Fibroblast of villous mesenchyme (primary cell): ENCODE data around the gene IZUMO1. TPM values are rescaled to one million over a fixed set of nuclear protein-coding genes. Genes with fewer than 3 reads are reported as not detected.
"Not testable (repeated sequence)": the region's sequence is repeated elsewhere in the genome, so short reads cannot be mapped to it uniquely, and the experiment has no call there.

ENCODE experiments used
- DNase-seq: peaks from one replicate; pipeline ENCODE4 v3.0.0-alpha.2; 2010; ENCODE audit warnings: low read depth
- H3K4me3 ChIP-seq: 2 replicates; pipeline ENCODE4 v1.5.1; 2011; ENCODE audit warnings: low read depth, mild to moderate bottlenecking, low read length
- CTCF ChIP-seq: IDR thresholded peaks from 2 replicates; pipeline ENCODE4 v1.5.1; 2012; ENCODE audit warnings: low read depth, mild to moderate bottlenecking, low read length; ENCODE audit not compliant: insufficient read depth
- total RNA-seq: library from RNA; depleted of rRNA; stranded (reverse); fragments of >200 nt; gene quantifications from 2 replicates; pipeline ENCODE4 v1.2.3, GENCODE V29; 2012

The IZUMO1 gene
- total RNA-seq, 1 donor: under 0.01 TPM

DNA sequence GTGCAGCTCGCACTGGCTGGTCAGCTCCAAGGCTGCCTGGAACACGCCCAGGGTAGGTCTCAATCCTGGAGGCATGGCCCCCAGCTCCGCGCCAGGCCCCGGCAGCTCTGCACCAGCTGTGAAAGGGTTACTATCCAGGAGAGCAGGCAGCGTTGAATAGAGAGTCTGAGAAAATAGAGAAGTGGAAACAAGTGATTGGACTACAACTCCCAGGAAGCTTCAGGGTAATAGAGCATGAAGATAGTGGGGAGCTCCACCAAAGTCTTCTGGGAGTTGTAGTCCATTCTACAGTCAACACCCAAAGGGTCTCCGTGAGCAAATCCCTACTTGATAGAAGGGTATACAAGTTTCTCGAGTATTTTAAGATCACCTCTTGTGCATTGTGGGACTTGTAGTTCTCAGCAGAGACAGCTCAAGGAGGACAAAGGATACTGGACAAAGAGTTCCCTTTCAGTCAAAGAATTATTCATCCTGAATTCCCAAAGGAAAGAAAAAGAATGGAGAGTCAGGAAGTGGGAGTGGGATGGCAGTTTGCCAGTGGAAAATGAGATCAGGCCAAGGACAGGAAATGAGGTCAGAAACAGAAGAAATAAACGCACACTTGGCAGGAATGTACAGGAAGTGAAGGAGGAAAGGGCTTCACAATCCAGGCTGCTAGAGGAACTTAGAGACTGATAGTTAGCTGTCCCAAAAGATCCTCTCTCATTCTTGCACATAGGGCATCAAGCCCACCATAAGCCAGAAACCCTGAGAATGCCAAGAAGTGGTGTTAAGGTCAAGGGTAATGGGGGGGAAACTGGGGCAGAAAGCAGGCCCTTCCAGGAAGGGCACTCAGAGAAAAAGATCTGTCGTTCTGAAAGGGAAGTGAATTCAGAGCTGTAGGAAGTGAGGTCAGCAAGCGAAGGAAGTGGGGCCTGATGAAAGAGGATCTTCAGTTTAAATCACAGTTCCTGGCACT is 21.6 kb downstream of the IZUMO1 start:
- peak; percentile 88 for DNase-seq
- TF ChIP-seq CTCF: no peak

DNA sequence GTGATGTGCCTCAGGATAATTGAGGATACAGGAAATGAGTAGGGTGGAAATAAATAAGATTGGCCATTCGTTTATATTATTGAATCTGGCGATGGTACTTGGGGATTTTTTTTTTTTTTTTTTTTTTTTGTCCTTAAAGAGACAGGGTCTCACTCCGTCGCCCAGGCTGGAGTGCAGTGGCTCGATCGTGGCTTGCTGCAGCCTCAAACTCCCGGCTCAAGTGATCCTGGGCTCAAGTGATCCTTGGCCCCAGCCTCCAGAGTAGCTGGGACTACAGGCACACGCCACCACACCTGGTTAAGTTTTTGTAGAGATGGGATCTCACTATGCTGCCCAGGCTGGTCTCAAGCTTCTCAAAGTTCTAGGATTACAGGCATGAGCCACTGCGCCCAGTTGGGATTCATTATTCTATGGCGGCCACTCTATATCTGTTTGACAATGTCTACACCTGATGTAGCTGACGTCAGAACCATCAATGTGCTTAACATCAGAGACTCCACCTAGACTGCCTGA is 24.5 kb downstream of the IZUMO1 start:
- no peak for TF ChIP-seq CTCF
- no peak overlapping the region for H3K4me3 ChIP-seq
- no peak for DNase-seq

More for the DNA sequence above, 21.6 kb downstream of the IZUMO1 start:
- H3K4me3 ChIP-seq: no peak overlapping the region

- DNase-seq: peak; percentile 99
- no peak for TF ChIP-seq CTCF
These were observed 26.0 kb downstream of the IZUMO1 start for GRCh38 chr19:48720613-48721296.

DNA sequence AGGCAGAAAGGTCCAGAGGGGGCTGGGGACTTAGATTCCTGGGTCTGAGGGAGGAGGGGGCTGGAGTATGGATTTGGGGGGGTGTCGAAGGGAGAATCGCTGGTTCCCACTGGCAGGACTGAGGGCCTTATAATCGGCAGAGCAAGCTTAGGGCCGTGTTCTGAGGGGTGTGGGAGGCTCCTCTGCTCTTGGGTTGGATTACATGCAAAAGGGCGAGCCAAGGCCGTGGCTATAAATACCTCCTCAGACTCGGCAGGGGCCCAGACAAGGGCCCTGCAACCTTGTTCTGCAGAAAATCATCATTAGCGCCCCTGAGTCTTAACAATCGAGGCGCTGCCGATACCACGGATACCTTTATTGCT is 26.5 kb downstream of the IZUMO1 start:
- TF ChIP-seq CTCF: no peak
- no peak for DNase-seq

More at GRCh38 chr19:48720613-48721296, 26.0 kb downstream of the IZUMO1 start:
- peak overlapping the region; percentile 77 for H3K4me3 ChIP-seq

GRCh38 chr19:48719263-48720171 is 27.2 kb downstream of the IZUMO1 start, which contains the start of gene MAMSTR:
Gene MAMSTR (minus strand): TSS chr19:48719725. CDS start chr19:48719031, 694 bp downstream.
- no peak for TF ChIP-seq CTCF
- peak within 1 kb of the TSS; percentile 77 for H3K4me3 ChIP-seq
- DNase-seq: no peak

More for the DNA sequence above, 26.5 kb downstream of the IZUMO1 start:
- peak overlapping the region; percentile 77 for H3K4me3 ChIP-seq

DNA sequence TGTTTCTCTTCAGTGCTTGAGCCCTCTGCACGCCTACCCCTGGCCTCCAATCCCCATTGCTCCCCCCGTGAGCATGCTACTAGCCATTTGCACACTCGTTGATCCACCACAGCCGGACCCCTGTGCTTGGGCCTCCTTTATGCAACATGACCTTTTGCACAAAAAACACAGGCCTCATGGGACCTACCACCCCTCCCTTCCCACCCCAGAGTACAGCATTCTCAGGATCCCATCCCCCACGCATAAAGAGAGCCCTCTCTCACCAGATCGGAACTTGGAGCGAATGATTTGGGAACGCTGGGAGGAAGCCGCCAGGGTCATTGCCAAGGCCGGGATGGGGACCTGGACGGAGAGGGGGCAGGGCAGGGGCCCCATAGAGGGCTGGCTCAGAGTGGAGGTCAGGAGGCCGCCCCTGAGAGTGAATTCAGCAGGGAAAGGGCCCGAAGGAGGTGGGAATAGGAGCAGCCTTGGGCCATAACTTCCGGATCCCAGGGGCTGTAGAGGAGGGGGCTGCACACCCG is 27.9 kb downstream of the IZUMO1 start:
- no peak overlapping the region for H3K4me3 ChIP-seq
- no peak for DNase-seq
- no peak for TF ChIP-seq CTCF

GRCh38 chr19:48718106-48718505 is 28.6 kb downstream of the IZUMO1 start:
- not testable (repeated sequence) for DNase-seq, H3K4me3 ChIP-seq
